HG03571 (cell line): ENCODE measurements around the gene NRL.

ENCODE experiments used
- ATAC-seq: cut with Tn5 transposase; IDR thresholded peaks from one replicate; pipeline ENCODE4 v1.9.1; 2021; ENCODE audit not compliant: unreplicated experiment

Gene NRL

DNA sequence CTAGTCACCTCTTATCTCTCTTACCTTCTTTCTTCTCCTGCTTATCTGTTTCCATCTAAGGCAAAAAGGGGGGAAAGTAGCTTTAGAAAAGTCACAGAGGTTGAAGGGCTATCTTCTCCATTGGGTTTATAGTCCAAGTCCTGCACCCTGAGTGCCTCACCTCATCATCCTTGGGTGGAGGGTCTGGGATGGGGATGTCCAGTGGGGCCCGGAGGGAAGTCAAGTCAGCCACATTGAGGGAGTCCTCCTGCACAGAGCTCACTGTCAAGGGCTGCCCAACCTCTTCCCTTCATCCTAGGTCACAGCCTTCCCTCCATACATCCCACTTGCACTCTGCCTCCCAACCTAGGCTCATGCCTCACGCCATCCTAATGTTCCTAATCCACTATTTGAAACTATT, 30.5 kb upstream of the NRL start:
- no peak for ATAC-seq

- no peak for ATAC-seq
Measured at GRCh38 chr14:24144451-24144850, 29.7 kb upstream of the NRL start.

DNA sequence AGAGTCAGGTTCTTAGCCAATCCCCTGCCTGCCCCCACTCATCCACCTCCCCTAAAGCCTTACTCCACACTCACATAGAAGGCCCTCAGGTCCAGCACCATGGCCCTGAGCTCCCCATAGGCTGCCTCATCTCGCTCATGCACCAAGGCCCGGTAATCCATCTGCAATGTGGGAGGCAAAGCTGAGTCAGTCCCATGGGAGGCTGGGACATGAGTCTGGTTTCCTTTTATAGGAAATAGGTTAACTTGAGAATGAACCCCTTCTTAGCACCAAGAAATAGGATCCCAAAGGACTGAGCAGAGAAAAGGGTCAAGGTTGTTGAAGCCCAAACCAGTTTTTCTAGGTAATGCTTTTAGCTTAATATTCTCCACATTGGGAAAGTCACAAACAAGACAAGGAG, 28.8 kb upstream of the NRL start:
- ATAC-seq: no peak

DNA sequence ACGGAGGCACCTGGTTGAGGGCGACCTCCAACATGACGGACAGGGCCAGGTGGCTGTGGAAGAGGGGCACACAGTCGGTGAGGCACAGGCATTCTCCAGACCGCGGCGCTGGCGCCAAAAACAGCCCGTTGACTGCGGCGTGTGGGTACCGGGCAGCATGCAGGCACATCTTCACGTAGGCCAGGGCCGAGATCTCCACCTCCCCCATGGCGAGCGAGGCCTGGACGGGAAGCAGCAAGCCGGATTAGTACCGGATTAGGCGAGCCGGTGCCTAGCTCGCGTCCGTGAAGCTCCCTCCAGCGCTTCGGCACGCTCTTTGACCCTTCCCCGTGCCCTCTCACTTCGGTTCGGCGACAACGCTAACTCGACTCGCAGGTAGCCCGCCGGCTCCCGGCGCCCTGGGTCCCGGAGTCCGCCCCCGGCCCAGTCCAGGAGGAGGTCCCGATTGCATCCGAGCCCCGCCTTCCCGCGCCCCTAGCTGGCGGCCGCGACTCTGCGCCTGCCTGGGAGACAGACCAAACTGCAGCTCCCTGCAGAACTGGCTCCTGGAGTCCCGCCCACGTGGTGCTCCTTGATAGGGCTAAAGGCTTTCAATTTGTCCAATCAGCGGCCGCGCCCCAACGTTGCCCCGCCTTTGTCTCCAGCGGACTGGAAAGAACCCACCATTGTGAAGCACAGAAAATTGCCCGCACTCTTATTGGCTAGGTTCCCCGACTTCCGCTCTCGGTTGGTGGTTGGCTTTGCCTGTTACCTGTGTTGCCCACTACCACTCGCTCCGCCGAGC, 26.5 kb upstream of the NRL start, which contains the start of gene EMC9:
Gene EMC9 (minus strand): TSS at position 495 of the 784 bp plus-strand sequence. CDS start 287 bp downstream, at position 208.
- peak; percentile 80 for ATAC-seq

- ATAC-seq: no peak
Measured at GRCh38 chr14:24139272-24139934, 24.7 kb upstream of the NRL start.

DNA sequence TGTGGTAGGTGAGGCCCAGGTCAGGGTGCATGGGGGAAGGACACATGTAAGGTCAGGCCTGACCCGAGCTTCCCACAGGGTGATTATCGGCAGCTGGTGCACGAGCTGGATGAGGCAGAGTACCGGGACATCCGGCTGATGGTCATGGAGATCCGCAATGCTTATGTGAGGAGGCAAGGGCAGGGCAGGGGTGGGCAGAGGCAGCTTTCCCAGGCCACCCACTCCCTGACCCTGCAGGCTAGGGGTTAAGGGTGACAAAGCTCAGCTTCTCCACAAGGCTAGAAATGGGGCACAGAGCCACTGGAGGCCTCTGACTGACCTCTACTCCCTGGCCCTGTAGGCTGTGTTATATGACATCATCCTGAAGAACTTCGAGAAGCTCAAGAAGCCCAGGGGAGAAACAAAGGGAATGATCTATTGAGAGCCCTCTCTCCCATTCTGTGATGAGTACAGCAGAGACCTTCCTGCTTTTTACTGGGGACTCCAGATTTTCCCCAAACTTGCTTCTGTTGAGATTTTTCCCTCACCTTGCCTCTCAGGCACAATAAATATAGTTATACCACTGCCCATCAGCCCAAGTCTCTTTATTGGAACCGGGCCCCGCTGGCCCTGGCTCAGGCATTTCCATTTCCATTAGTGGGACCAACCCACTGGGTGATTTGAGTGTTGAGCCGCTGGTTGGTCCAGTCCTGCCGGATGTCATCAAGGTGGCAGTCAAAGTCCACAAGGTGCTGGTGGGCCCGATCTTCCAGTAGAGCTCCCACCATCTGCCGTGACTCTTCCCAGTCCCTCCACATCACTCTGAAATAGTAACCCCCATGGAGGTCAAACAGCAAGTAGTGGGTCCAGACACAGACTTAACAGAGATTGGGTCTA, 23.9 kb upstream of the NRL start:
- ATAC-seq: no peak

- ATAC-seq: no peak
Measured at GRCh38 chr14:24137529-24138395, 23.0 kb upstream of the NRL start.

DNA sequence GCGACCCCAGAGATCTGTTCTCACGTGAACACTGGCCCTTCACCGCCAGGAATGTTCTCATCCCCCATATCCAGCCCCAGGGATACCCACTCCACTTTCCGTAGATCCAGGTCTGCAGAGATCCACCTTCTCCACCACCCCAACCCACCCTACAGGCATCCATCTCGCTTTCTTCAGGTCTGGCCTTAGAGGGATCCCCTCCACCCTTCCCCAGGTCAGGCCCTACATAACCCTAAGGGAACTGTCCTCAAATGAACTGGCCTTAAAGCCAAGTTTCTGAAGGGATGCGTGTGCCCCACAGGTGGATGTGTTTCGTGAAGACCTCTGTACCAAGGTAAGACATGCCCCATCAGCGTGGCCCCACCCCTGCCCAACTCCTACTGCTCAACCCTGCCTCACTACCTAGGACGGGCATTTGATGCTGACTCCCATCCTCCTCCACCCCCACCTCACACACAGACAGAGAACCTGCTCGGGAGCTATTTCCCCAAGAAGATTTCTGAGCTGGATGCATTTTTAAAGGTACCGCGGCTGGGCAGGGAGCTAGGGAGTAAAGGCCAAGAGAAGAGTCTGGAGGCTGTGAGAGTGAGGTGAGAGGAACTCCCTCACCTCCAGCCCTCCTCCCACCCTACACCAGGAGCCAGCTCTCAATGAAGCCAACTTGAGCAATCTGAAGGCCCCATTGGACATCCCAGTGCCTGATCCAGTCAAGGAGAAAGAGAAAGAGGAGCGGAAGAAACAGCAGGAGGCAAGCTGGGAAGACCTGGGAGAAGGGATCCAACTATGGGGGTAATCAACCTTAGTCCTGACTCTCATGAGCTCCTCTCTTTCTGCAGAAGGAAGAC, 22.2 kb upstream of the NRL start:
- ATAC-seq: no peak

- peak; percentile 83 for ATAC-seq
Measured at GRCh38 chr14:24135834-24136683, 21.3 kb upstream of the NRL start, which contains the start of gene PSME1. PSME1 (plus strand) TSS chr14:24136194; CDS start chr14:24136263, 69 bp downstream.

GRCh38 chr14:24135584-24135833, 20.8 kb upstream of the NRL start:
- no peak for ATAC-seq

- no peak for ATAC-seq
Measured at GRCh38 chr14:24133735-24134134, 19.0 kb upstream of the NRL start.

GRCh38 chr14:24132976-24133375, 18.2 kb upstream of the NRL start:
- no peak for ATAC-seq

DNA sequence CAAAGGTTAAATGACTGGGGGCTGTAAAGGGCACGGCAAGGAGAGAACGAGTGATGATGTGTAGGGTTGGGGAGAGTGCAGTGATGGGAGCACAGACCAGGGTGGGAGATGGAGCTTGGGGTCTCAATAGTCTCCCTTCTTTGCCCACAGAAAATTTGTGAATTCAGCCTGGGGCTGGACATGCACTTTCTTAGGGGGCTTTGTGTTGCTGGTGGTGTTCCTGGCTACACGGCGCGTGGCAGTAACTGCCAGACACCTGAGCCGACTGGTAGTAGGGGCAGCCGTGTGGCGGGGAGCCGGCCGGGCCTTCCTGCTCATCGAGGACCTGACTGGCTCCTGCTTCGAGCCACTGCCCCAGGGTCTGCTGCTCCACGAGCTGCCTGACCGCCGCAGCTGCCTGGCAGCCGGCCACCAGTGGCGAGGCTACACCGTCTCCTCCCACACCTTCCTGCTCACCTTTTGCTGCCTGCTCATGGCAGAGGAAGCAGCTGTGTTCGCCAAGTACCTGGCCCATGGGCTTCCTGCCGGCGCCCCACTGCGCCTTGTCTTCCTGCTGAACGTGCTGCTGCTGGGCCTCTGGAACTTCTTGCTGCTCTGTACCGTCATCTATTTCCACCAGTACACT, 17.4 kb upstream of the NRL start:
- ATAC-seq: no peak

DNA sequence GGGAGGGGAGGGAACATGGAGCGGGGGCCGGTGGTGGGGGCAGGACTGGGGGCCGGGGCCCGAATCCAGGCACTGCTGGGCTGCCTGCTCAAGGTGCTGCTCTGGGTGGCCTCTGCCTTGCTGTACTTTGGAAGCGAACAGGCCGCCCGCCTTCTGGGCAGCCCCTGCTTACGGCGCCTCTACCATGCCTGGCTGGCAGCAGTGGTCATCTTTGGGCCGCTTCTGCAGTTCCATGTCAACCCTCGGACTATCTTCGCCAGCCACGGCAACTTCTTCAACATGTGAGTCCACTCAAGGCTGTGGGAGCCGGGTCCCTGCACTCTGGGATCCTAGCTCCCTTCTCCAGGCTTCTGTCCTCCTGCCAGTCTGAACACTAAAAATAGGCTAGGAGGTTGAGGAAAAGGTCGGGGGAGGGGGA, 16.8 kb upstream of the NRL start:
- ATAC-seq: no peak

DNA sequence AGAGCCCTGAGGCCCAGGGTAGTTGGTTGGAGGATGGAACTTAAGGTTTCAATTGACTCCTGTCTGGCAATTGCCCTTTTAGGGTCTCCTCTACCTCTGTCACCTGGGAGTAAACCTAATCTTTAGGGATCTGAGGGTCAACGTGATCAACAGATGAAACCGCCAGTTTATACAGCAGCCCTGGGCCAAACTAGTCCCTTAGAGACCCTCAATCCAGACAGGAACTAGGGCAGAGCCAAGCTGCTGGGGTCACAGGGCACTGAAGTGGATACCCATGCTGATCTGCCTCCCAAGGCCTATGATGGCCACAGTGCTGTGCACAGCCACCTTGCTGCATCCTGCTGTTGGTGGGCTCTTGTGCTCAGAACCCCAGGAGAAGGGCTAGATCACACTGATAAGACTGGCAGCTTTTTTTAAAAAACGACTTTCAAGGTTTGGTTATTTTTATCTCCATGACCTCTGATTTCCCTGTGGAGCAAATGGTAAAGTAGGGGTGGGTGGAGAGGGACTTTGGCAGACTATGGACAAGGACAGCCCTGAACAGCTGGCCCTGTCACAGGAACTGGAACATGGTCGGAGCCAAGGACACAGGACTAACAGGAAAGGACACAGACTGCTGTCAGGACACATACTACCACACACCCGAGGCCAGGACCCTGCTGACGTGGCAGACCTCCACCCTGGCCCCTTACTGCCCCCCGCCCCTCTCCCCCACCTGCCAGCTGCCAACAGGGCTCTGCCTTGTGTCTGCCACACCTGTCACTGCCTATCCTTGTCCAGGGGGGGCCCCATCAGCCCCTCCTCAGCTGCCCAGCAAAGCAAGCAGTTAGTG, 16.2 kb upstream of the NRL start:
- ATAC-seq: no peak

DNA sequence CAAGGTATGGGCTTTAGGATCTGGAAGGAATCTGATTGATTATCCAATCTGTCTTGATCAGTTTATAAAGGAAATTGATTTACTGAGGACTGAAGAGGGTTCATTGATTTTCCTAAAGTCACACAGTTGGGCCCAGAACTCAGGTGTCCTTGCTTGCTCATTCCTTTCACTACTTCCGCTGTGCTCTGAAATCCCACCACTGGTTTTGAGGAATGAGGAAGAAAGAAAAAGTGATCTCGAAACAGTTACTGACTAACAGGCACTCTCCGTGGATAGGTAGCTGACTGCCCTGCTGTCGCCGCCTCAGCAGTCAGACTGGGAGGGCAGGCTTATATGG, 15.6 kb upstream of the NRL start, which contains the start of gene FITM1:
Gene FITM1 (plus strand): TSS at position 280 of the 337 bp plus-strand sequence. CDS start 905 bp downstream, outside the sequence.
- no peak for ATAC-seq

GRCh38 chr14:24129410-24129998, 14.8 kb upstream of the NRL start:
- ATAC-seq: no peak
